ENCODE data around the gene TSPAN9. TPM values are rescaled to one million over a fixed set of nuclear protein-coding genes. Genes with fewer than 3 reads are reported as not detected.

TSPAN9 gene
- total and polyA plus RNA-seq, 2 donors from 2014 or later: 62.4 to 81.6 TPM

DNA sequence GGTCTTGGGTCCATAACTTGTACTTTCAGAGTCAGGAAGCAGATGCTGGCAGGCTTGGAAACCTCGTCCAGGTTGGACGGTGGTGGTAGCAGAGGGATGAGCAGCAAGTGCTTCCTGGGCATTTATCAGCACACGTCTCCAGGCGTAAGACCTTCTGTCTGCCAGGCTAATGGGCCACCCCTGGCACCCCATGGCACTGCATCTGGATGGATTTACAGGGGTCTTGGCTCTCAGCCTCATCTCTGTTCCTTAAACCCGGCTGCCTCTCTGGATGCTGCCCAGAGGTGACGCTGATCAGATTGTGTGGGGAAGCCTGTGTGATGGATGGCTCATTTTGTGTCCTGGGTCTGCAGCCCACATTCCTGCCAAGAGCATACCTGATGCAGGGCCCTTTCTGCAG, 145.1 kb downstream of the TSPAN9 start:
- no peaks in the 10 kb centered on the region for H3K27me3 ChIP-seq (ENCODE audit: control insufficient read depth, insufficient read depth, low read length)
- H3K9ac ChIP-seq (ENCODE audit: low read length in 3 of 3): no peak overlapping the region
- TF ChIP-seq, protein P1, sequence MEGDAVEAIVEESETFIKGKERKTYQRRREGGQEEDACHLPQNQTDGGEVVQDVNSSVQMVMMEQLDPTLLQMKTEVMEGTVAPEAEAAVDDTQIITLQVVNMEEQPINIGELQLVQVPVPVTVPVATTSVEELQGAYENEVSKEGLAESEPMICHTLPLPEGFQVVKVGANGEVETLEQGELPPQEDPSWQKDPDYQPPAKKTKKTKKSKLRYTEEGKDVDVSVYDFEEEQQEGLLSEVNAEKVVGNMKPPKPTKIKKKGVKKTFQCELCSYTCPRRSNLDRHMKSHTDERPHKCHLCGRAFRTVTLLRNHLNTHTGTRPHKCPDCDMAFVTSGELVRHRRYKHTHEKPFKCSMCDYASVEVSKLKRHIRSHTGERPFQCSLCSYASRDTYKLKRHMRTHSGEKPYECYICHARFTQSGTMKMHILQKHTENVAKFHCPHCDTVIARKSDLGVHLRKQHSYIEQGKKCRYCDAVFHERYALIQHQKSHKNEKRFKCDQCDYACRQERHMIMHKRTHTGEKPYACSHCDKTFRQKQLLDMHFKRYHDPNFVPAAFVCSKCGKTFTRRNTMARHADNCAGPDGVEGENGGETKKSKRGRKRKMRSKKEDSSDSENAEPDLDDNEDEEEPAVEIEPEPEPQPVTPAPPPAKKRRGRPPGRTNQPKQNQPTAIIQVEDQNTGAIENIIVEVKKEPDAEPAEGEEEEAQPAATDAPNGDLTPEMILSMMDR (IDR thresholded peaks at IDR 0.05; ENCODE audit: borderline replicate concordance, extremely low read depth, insufficient read depth): no peak
- no peaks in the 10 kb centered on the region for H3K9me3 ChIP-seq (ENCODE audit: control insufficient read depth in 2 of 3, insufficient read depth in 1 of 3, low read length in 3 of 3)
- no peak for FAIRE-seq
- no peak overlapping the region for H3K4me3 ChIP-seq (ENCODE audit: low read length in 3 of 3)
- no peak overlapping the region for H3K27ac ChIP-seq (ENCODE audit: low read depth in 2 of 2, low read length in 2 of 2)
- peaks cover 0 to 3% (median 2%) of the 10 kb centered on the region in 3 donors for H3K36me3 ChIP-seq (ENCODE audit: control insufficient read depth in 2 of 3, insufficient read depth in 3 of 3, low read length in 3 of 3)
- peaks cover 0 to 13% (median 9%) of the 10 kb centered on the region in 3 donors for H3K4me1 ChIP-seq (ENCODE audit: control insufficient read depth in 2 of 3, insufficient read depth in 2 of 3, low read depth in 1 of 3, low read length in 3 of 3)
- DNase-seq: no peak
- intact Hi-C loops (cut with DNase I): no loop called here

DNA sequence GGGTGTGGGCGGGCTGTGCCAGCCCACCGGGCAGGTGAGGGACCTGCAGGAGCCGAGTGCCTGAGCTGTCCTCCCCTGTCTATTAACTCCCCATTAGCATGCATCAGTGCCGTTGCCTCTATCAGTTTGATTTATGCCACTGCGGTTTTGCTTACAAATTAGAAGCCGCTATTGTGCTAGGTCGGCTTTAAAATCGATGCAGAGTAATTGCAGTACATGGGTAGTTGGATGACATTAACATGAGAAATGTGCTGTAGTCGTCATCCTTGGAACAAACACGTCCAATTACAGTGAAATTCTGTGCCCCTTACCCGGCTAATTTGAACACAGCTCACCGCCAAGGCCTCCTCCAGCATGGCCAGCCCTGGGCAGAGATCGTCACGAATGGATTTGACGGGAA, 145.8 kb downstream of the TSPAN9 start:
- H3K27ac ChIP-seq (ENCODE audit: low read depth in 2 of 2, low read length in 2 of 2): no peak overlapping the region
- H3K36me3 ChIP-seq (ENCODE audit: control insufficient read depth in 2 of 3, insufficient read depth in 3 of 3, low read length in 3 of 3): peaks cover 0 to 2% (median 0%) of the 10 kb centered on the region in 3 donors
- no peak for FAIRE-seq
- no peak overlapping the region for H3K9ac ChIP-seq (ENCODE audit: low read length in 3 of 3)
- TF ChIP-seq, protein P1 (IDR thresholded peaks at IDR 0.05; ENCODE audit: borderline replicate concordance, extremely low read depth, insufficient read depth): no peak
- intact Hi-C loops (cut with DNase I): no loop called here
- DNase-seq: peak in 1 of 5 donors; percentile 43
- H3K9me3 ChIP-seq (ENCODE audit: control insufficient read depth in 2 of 3, insufficient read depth in 1 of 3, low read length in 3 of 3): no peaks in the 10 kb centered on the region
- no peaks in the 10 kb centered on the region for H3K27me3 ChIP-seq (ENCODE audit: control insufficient read depth, insufficient read depth, low read length)
- no peak overlapping the region for H3K4me3 ChIP-seq (ENCODE audit: low read length in 3 of 3)
- H3K4me1 ChIP-seq (ENCODE audit: control insufficient read depth in 2 of 3, insufficient read depth in 2 of 3, low read depth in 1 of 3, low read length in 3 of 3): peaks cover 0 to 13% (median 9%) of the 10 kb centered on the region in 3 donors

DNA sequence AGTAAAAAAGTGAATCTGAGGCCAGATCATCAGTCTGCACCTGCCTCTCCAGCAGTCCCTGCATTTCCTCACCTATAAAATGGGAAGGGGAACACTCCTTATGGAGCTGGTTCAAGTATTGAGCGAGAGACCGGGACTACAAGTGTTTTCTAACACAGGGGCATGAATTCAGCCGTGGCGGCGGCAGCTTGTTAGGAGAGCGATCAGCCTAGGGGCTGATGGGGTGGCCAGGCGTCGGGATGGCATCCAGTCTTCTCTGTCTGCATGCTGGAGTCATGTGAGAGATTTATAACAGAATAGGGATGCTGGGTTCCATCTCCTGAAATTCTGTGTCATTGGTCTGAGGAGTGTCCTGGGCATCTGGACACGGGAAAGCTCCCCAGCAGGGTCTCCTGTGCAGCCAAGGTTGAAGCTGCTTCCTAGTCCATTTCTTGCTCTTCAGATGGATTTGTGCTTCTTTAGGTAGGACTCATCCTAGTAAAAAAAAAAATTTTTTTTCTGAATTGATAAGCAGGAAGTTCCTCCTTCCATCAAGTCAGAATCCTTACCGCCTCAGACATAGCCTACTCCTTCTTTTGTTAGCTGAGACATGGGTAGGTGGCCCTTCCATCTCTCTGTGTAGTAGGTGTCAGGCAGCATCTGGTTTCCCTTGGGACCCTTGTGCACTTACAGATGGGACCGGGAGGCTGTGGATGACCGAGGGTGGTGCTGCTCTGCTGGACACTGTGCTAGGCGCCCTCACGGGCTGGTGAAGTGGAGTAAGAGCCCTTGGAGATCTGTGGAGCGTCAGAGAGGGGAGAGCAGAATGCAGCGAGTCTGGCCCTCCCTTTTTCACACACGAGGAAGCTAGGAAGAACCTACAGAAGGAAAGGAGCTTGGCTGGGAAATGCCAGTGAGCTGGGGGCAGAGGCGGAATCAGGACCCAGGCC, 146.7 kb downstream of the TSPAN9 start:
- FAIRE-seq (no peak), DNase-seq (no peak)
- Histone ChIP-seq H3K9ac (ENCODE audit: low read length in 3 of 3) (no peak overlapping the region), H3K9me3 (ENCODE audit: control insufficient read depth in 2 of 3, insufficient read depth in 1 of 3, low read length in 3 of 3) (no peaks in the 10 kb centered on the region), H3K36me3 (ENCODE audit: control insufficient read depth in 2 of 3, insufficient read depth in 3 of 3, low read length in 3 of 3) (peaks cover 0 to 2% (median 0%) of the 10 kb centered on the region in 3 donors), H3K27ac (ENCODE audit: low read depth in 2 of 2, low read length in 2 of 2) (no peak overlapping the region), H3K27me3 (ENCODE audit: control insufficient read depth, insufficient read depth, low read length) (no peaks in the 10 kb centered on the region), H3K4me3 (ENCODE audit: low read length in 3 of 3) (no peak overlapping the region), H3K4me1 (ENCODE audit: control insufficient read depth in 2 of 3, insufficient read depth in 2 of 3, low read depth in 1 of 3, low read length in 3 of 3) (peaks cover 0 to 7% (median 7%) of the 10 kb centered on the region in 3 donors)
- TF ChIP-seq, protein P1 (IDR thresholded peaks at IDR 0.05; ENCODE audit: borderline replicate concordance, extremely low read depth, insufficient read depth): no peak
- intact Hi-C loops (cut with DNase I): no loop called here
